Measurements from ENCODE around the gene CUL2. TPM values are rescaled to one million over a fixed set of nuclear protein-coding genes. Genes with fewer than 3 reads are reported as not detected.

Gene CUL2
- total and polyA plus RNA-seq, 10 of the 15 experiments (the other 5 are each of a cell fraction or from before 2014, with no cell fraction given) = 11.9 to 56.5 (median 33.2) TPM

GRCh38 chr10:35119378-35119777 is 29.2 kb upstream of the CUL2 start:
- no peak for ATAC-seq
- 43% methylated on average over 1 of the region's 1 CpG for WGBS (ENCODE audit: insufficient coverage, insufficient replicate concordance, low lambda C conversion rate, missing lambda C conversion rate)
- BruUV-seq (replicated peaks) = no TSS peak
- no peak for FAIRE-seq
- no peaks in the 10 kb centered on the region for H3K27me3 ChIP-seq (replicated peaks in 1 of 2; ENCODE audit: control insufficient read depth in 2 of 2, insufficient read depth in 2 of 2, low read length in 1 of 2)
- H3K4me2 ChIP-seq (ENCODE audit: control insufficient read depth, insufficient read depth) = no peak overlapping the region
- CTCF ChIA-PET = interaction anchor here (0.8 to 14.7 kb wide), 21 partner anchors 8 to 1761 kb away, joined by 3 to 378 read pairs (median 5); partner anchors contain the start of gene CUL2
- H3K9me3 ChIP-seq (replicated peaks; ENCODE audit: control insufficient read depth, insufficient read depth, low read length) = no peaks in the 10 kb centered on the region
- RAD21 ChIA-PET (ENCODE audit: unreplicated experiment) = interaction anchor here (1.0 to 7.7 kb wide), 19 partner anchors 13 to 1761 kb away, joined by 3 to 137 read pairs (median 4); no protein-coding TSS in a partner anchor
- H3K9ac ChIP-seq (ENCODE audit: control insufficient read depth, insufficient read depth, low read length) = no peak overlapping the region
- no peaks in the 10 kb centered on the region for H3K4me1 ChIP-seq (ENCODE audit: control insufficient read depth, insufficient read depth, low read length)
- in situ Hi-C loops (cut with MboI) (loop anchor here (25.0 kb wide), 1 partner anchor 668 kb away; no protein-coding TSS in a partner anchor), intact Hi-C loops (cut with micrococcal nuclease; ENCODE audit: unreplicated experiment) (no loop called here)
- H3K79me2 ChIP-seq (ENCODE audit: control insufficient read depth, insufficient read depth, low read length) = no peaks in the 10 kb centered on the region
- no peak for DNase-seq (ENCODE audit: low read depth, low spot score)
- H2AFZ ChIP-seq (ENCODE audit: control insufficient read depth, low read depth, low read length) = no peak overlapping the region
- SMC1A ChIA-PET (ENCODE audit: uncharacterized antibody, unreplicated experiment) = interaction anchor here (0.7 to 15.6 kb wide), 16 partner anchors 30 to 978 kb away, joined by 3 to 281 read pairs (median 4); no protein-coding TSS in a partner anchor
- H3K27ac ChIP-seq (ENCODE audit: control insufficient read depth, insufficient read depth) = no peak overlapping the region
- POLR2A ChIA-PET = interaction anchor here (1.1 to 2.0 kb wide), 2 partner anchors 12 to 76 kb away, joined by 3 to 7 read pairs; no protein-coding TSS in a partner anchor
- no peaks in the 10 kb centered on the region for H3K36me3 ChIP-seq (ENCODE audit: control insufficient read depth in 2 of 2, insufficient read depth in 2 of 2, low read length in 1 of 2)
- H4K20me1 ChIP-seq (ENCODE audit: control insufficient read depth, insufficient read depth) = no peaks in the 10 kb centered on the region
- no peak overlapping the region for H3K4me3 ChIP-seq
- TF ChIP-seq, protein P1, sequence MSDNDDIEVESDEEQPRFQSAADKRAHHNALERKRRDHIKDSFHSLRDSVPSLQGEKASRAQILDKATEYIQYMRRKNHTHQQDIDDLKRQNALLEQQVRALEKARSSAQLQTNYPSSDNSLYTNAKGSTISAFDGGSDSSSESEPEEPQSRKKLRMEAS (IDR thresholded peaks at IDR 0.05; ENCODE audit: low read depth, low read length) = no peak
- TF ChIP-seq SREBF2 (IDR thresholded peaks at IDR 0.05; ENCODE audit: low read length) = no peak
- no peak for TF ChIP-seq RELA (IDR thresholded peaks at IDR 0.05; ENCODE audit: borderline replicate concordance, partially characterized antibody)
- TF ChIP-seq, protein P2, sequence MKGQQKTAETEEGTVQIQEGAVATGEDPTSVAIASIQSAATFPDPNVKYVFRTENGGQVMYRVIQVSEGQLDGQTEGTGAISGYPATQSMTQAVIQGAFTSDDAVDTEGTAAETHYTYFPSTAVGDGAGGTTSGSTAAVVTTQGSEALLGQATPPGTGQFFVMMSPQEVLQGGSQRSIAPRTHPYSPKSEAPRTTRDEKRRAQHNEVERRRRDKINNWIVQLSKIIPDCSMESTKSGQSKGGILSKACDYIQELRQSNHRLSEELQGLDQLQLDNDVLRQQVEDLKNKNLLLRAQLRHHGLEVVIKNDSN (IDR thresholded peaks at IDR 0.05; ENCODE audit: borderline replicate concordance, extremely low read length, insufficient read depth, low read depth, low read length) = no peak
- no peak for TF ChIP-seq HDGF (IDR thresholded peaks at IDR 0.05)
- TF ChIP-seq ZBTB40 (IDR thresholded peaks at IDR 0.05; ENCODE audit: borderline replicate concordance) = no peak
- no peak for TF ChIP-seq EED (IDR thresholded peaks at IDR 0.05; ENCODE audit: low read depth)
- TF ChIP-seq CTCF (IDR thresholded peaks at IDR 0.05 in 2 of 3, conservative IDR thresholded peaks at IDR 0.05 in 1 of 3; ENCODE audit: control insufficient read depth in 2 of 3, extremely low read depth in 1 of 3, insufficient read depth in 1 of 3, low read depth in 3 of 3, low read length in 3 of 3) = no peak
- no peak for TF ChIP-seq SRF (IDR thresholded peaks at IDR 0.05; ENCODE audit: low read depth in 2 of 2, low read length in 2 of 2)
- TF ChIP-seq IRF4 (IDR thresholded peaks at IDR 0.05; ENCODE audit: low read depth, low read length) = no peak
- no peak for TF ChIP-seq HSF1 (IDR thresholded peaks at IDR 0.05; ENCODE audit: low read depth, low read length)
- TF ChIP-seq CEBPB (IDR thresholded peaks at IDR 0.05; ENCODE audit: borderline replicate concordance in 1 of 2, low read depth in 2 of 2, low read length in 2 of 2) = no peak
- no peak for TF ChIP-seq POLR2AphosphoS2 (IDR thresholded peaks at IDR 0.05; ENCODE audit: low read depth, low read length)

Measured in GM12878 (cell line).